ENCODE data around the gene FBXW7.

DNA sequence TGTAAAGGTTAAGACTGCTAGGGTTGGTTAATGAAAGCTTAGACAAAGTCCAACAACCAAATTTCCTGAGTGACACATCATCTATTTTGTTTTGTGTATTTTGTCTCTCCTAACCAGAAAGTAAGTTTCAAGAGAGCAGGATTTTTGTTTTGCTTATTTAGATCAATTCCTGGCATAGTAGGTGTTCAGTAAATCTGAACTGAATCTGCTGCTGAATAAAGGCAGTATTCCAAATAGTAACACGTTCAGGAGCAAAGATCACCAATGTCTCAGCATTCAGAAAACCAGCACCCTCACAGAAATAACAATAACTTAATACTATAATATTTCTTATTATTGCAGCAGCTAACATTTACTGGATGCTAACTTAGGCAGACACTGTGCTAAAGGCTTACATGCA is 12.2 kb downstream of the FBXW7 start:
- TF ChIP-seq CTCF (IDR thresholded peaks at IDR 0.05) (no peak), MEF2A (IDR thresholded peaks at IDR 0.05; ENCODE audit: borderline replicate concordance, low read depth) (no peak), EP300 (IDR thresholded peaks at IDR 0.05; ENCODE audit: borderline replicate concordance in 1 of 2, low read depth in 1 of 2, low read length in 1 of 2) (no peak)
